Vagina (tissue), 2 donors: ENCODE results near the gene OSBPL6.

Experiments
- POLR2A ChIP-seq, 2 donors: fragments of 450-650 bp; IDR thresholded peaks; one replicate each; pipeline ENCODE4 v1.6.1; 2017; ENCODE audit warnings: antibody characterized with exemption in 2 of 2, mild to moderate bottlenecking in 2 of 2, moderate library complexity in 2 of 2
- TF ChIP-seq, protein P1 (sequence below), 3 experiments: fragments of 450-650 bp in 2 of 3; fragments of 200-600 bp in 1 of 3; sonication (generic) in 1 of 3; IDR thresholded peaks; one replicate each; pipeline ENCODE4 v1.5.1; 2017 to 2019; ENCODE audit warnings: antibody characterized with exemption in 3 of 3, mild to moderate bottlenecking in 2 of 3, moderate library complexity in 2 of 3

DNA sequence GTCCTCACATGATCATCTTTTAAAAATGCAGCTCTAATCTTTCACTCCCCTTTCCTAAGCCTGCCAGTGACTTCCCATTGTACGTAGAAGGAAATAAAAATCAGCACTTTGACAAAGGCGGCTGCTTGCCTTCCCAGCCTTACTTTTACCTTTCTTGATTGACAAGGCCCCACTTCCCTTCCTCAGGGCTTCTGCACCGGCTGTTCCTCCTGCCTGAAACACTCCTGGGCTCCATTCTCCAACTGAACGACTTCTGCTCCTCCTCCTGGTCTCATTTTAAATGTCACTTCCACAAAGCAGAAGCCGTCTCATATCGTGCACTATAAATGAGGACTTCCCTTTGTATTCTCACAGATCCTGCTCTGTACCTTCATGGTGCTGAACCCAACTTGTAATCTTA lies 56.1 kb downstream of the OSBPL6 start:
- TF ChIP-seq POLR2A (IDR thresholded peaks at IDR 0.05): no peak
- TF ChIP-seq, protein P1, sequence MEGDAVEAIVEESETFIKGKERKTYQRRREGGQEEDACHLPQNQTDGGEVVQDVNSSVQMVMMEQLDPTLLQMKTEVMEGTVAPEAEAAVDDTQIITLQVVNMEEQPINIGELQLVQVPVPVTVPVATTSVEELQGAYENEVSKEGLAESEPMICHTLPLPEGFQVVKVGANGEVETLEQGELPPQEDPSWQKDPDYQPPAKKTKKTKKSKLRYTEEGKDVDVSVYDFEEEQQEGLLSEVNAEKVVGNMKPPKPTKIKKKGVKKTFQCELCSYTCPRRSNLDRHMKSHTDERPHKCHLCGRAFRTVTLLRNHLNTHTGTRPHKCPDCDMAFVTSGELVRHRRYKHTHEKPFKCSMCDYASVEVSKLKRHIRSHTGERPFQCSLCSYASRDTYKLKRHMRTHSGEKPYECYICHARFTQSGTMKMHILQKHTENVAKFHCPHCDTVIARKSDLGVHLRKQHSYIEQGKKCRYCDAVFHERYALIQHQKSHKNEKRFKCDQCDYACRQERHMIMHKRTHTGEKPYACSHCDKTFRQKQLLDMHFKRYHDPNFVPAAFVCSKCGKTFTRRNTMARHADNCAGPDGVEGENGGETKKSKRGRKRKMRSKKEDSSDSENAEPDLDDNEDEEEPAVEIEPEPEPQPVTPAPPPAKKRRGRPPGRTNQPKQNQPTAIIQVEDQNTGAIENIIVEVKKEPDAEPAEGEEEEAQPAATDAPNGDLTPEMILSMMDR (IDR thresholded peaks at IDR 0.05): no peak
